ENCODE measurements around the gene CKAP2L.

The CKAP2L gene

GRCh38 chr2:112772911-112773475, 8.6 kb upstream of the CKAP2L start:
- TF ChIP-seq CTCF (IDR thresholded peaks at IDR 0.05) (no peak), ZFX (IDR thresholded peaks at IDR 0.05; ENCODE audit: borderline replicate concordance) (no peak)
- no peak overlapping the region for H3K27ac ChIP-seq

- TF ChIP-seq ZFX (IDR thresholded peaks at IDR 0.05; ENCODE audit: borderline replicate concordance): no peak
- no peak for TF ChIP-seq CTCF (IDR thresholded peaks at IDR 0.05)
- no peak overlapping the region for H3K27ac ChIP-seq
Measured at GRCh38 chr2:112772322-112772721, 7.9 kb upstream of the CKAP2L start.

- no peak overlapping the region for H3K27ac ChIP-seq
- no peak for TF ChIP-seq ZFX (IDR thresholded peaks at IDR 0.05; ENCODE audit: borderline replicate concordance)
- no peak for TF ChIP-seq CTCF (IDR thresholded peaks at IDR 0.05)
Measured at GRCh38 chr2:112768432-112768831, 4.0 kb upstream of the CKAP2L start.

- H3K27ac ChIP-seq: no peak overlapping the region
- TF ChIP-seq ZFX (IDR thresholded peaks at IDR 0.05; ENCODE audit: borderline replicate concordance): no peak
- no peak for TF ChIP-seq CTCF (IDR thresholded peaks at IDR 0.05)
Measured at GRCh38 chr2:112767693-112768330, 3.4 kb upstream of the CKAP2L start.

- TF ChIP-seq CTCF (IDR thresholded peaks at IDR 0.05): no peak
- no peak for TF ChIP-seq ZFX (IDR thresholded peaks at IDR 0.05; ENCODE audit: borderline replicate concordance)
- peak overlapping the region; percentile 80 for H3K27ac ChIP-seq
Measured at GRCh38 chr2:112765251-112765650, 842 bp upstream of the CKAP2L start.

GRCh38 chr2:112762276-112762675, 2.1 kb downstream of the CKAP2L start:
- TF ChIP-seq CTCF (IDR thresholded peaks at IDR 0.05) (no peak), ZFX (IDR thresholded peaks at IDR 0.05; ENCODE audit: borderline replicate concordance) (no peak)
- H3K27ac ChIP-seq: no peak overlapping the region

- TF ChIP-seq ZFX (IDR thresholded peaks at IDR 0.05; ENCODE audit: borderline replicate concordance) (no peak), CTCF (IDR thresholded peaks at IDR 0.05) (no peak)
- no peak overlapping the region for H3K27ac ChIP-seq
Measured at GRCh38 chr2:112760149-112760548, 4.3 kb downstream of the CKAP2L start.

All from 22Rv1 (cell line).